Epithelial cell of proximal tubule (primary cell): ENCODE results near the gene DEXI. TPM values are rescaled to one million over a fixed set of nuclear protein-coding genes. Genes with fewer than 3 reads are reported as not detected.
A peak's percentile ranks its signal among the peaks of the same experiment; 100 is the strongest.

ENCODE experiments used
- DNase-seq: peaks from one replicate; pipeline ENCODE4 v3.0.0-alpha.2; 2011; ENCODE audit warnings: low read depth
- H3K4me3 ChIP-seq: 2 replicates; pipeline ENCODE4 v1.5.1; 2011; ENCODE audit warnings: low read depth, mild to moderate bottlenecking, low read length
- CTCF ChIP-seq: conservative IDR thresholded peaks from 2 replicates; pipeline ENCODE4 v1.5.1; 2012; ENCODE audit warnings: low read depth, mild to moderate bottlenecking, low read length
- total RNA-seq: library from RNA; depleted of rRNA; stranded (reverse); fragments of >200 nt; gene quantifications from 2 replicates; pipeline ENCODE4 v1.2.3, GENCODE V29; 2015

The DEXI gene
- total RNA-seq, 1 donor from 2014 or later, result 43.9 TPM

DNA sequence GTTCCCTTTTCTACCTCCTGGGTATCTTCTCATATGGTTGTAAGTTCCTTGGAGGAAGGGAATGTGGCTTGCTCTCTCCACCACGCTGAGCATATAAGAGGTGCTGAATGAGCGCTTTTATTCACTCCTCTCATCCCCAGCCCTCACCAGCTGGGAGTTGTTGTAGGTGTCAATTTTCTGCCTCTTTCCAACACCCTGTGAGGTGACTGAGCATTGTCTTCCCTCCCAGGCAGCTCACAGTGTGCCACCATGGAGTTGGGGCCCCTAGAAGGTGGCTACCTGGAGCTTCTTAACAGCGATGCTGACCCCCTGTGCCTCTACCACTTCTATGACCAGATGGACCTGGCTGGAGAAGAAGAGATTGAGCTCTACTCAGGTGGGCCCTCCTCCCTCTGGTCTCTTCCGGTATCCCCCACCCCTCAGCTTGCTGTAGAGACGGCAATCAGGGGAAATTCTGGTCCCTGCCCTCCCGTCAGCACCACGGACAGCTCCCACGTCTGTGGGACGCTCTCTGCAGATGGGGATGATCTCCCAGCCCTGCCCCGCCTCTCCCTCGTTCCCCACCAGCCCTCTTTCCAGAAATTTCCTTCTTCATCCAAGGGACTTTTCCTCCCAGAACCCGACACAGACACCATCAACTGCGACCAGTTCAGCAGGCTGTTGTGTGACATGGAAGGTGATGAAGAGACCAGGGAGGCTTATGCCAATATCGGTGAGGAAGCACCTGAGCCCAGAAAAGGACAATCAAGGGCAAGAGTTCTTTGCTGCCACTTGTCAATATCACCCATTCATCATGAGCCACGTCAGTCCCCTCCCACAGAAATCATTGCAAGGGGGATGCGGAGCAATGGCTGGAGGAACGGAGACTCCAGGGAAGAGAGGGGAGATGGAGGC lies 47.0 kb downstream of the DEXI start:
- H3K4me3 ChIP-seq, result no peak overlapping the region
- DNase-seq, result no peak
- TF ChIP-seq CTCF, result no peak

- TF ChIP-seq CTCF, result no peak
Measured at GRCh38 chr16:10892782-10893318, 49.4 kb downstream of the DEXI start.

DNA sequence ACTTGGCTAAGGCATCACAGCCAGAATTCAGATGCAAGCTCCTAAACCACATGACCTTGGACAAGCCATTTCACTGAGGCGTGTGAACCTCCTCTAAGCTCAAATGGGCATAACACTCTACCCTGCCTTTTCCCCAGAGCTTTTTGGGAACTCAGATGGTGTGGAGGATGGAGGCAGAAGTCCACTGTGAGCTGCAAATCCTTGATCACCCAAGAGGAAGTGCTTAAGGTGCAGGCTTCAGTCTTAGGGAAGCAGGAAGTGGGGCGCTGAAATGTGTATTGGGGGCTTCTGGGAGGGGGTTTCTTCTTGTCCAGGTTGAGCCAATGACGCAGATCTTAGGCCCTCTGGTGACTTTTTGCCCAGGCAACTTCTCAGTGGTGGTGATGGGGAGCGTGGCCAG lies 52.4 kb downstream of the DEXI start:
- no peak for DNase-seq
- no peak overlapping the region for H3K4me3 ChIP-seq
- TF ChIP-seq CTCF, result no peak

More at GRCh38 chr16:10892782-10893318, 49.4 kb downstream of the DEXI start:
- no peak for DNase-seq
- H3K4me3 ChIP-seq, result no peak overlapping the region

- no peak for DNase-seq
- H3K4me3 ChIP-seq, result no peak overlapping the region
- no peak for TF ChIP-seq CTCF
Measured at GRCh38 chr16:10888320-10888937, 53.8 kb downstream of the DEXI start.

GRCh38 chr16:10885246-10885645 lies 57.0 kb downstream of the DEXI start:
- DNase-seq, result no peak
- no peak for TF ChIP-seq CTCF
- no peak overlapping the region for H3K4me3 ChIP-seq

DNA sequence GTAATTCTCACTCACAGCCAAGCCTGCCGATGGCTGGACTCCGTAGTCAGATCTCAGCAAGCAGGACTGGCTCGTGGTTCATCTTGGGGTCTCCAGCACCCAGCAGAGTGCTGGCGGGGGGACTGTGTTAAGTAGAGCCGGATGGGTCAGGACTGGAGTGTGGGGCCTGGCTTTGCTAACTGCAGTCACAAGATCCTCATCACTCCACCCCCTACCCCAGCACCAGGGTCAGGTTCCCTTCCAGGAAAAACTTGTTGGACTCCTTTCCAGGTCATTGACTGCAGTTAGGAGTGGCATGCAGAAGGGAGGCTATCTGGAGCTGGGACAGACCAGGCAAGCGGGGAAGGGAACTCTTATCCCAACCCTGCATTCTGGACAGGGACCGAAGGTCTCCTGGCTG lies 59.3 kb downstream of the DEXI start:
- DNase-seq, result no peak
- TF ChIP-seq CTCF, result no peak

More for the DNA sequence above, 59.3 kb downstream of the DEXI start:
- H3K4me3 ChIP-seq, result peak overlapping the region; percentile 20
